Measurements from ENCODE around the gene CETP. TPM values are rescaled to one million over a fixed set of nuclear protein-coding genes. Genes with fewer than 3 reads are reported as not detected.
"Not testable (repeated sequence)": the region's sequence is repeated elsewhere in the genome, so short reads cannot be mapped to it uniquely, and the experiment has no call there.

The CETP gene
- total RNA-seq, 1 donor from 2014 or later: 3.0 TPM

DNA sequence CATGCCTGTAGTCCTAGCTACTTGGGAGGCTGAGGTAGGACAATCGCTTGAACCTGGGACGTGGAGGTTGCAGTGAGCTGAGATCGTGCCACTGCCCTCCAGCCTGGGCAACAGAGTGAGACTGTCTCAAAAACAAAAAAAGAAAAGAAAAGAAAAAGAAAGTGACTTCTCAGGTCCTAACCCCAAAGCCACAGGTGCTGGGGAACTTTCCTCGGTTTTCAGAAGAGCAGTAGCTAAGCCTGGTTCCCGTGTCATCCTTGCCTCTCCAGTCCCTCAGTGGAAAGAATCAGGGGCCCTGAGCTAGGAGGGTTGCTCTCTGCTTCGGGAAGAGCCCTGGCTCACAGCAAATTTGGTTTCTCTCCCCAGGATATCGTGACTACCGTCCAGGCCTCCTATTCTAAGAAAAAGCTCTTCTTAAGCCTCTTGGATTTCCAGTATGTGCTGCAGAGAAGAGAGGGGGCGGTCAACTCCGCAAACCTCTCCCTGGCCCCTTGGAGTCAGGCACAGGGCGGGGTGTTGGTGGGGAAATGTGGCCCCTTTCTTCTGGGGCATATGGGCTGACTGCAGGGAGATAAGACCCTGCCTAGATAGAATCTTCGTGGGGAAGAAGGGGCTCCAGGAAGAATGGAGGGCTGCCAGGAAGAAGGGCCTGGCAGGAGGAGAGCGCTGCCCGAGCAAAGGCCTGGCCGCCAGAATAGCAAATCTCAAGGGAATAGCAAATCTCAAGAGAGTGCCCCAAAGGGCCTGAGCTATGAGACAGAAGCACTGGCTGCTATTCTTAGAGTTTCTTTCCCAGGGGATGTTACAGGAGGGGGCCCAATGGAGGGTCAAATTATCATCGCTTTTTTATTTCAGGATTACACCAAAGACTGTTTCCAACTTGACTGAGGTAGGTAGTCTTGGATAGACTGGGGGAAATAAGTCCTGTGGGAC lies 19.3 kb downstream of the CETP start:
- DNase-seq (ENCODE audit: low read depth in 2 of 2): no peak

DNA sequence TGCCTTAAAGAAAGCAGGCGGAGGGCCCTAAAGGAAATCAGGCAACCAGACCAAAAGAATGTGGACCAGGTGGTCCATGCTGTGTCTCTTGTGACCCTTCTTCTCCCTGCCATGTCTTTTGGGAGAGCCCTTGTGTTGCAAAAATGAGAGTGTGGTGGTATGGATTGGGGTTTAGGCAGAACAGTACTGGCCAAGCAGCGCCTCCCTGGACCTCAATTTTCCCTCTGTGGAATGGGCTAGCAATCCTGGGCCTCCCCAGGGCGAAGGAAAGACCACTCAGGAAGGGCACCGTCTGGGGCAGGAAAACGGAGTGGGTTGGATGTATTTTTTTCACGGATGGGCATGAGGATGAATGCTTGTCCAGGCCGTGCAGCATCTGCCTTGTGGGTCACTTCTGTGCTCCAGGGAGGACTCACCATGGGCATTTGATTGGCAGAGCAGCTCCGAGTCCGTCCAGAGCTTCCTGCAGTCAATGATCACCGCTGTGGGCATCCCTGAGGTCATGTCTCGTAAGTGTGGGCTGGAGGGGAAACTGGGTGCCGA lies 20.1 kb downstream of the CETP start:
- no peak for DNase-seq (ENCODE audit: low read depth in 2 of 2)

DNA sequence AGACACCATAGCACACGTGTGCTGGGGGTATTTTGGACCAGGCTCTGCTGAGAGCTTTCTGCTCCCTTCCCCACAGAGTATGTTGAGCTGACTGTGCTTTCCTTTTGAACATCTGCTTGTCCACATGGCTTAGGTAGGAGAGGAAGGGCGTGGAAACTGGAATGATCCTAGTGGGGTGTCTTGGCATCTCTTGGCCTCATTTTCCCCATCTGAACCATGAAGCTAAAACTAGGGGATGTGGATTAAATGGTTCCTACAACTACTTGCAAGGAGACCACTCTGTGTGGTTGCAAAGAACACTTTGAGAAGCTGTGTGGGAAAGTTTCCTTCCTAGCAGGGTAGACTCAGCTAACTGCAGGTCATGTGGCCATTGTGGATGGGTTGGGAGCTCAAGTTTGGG lies 20.9 kb downstream of the CETP start:
- DNase-seq (ENCODE audit: low read depth in 2 of 2): no peak

DNA sequence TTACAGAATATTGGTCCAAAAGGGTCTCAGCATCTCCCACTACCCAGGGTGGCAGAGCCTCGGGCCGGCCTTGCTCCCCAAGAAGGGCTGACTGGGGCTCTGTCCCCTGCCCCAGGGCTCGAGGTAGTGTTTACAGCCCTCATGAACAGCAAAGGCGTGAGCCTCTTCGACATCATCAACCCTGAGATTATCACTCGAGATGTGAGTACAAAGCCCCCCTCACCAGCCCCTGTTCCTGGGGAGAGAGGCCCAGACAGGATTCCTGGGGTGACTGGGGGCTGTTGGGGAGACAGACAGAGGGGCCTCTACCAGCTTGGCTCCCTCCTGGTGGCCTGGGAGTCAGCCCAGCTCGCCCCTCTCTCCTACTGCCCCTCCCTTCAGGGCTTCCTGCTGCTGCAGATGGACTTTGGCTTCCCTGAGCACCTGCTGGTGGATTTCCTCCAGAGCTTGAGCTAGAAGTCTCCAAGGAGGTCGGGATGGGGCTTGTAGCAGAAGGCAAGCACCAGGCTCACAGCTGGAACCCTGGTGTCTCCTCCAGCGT lies 21.5 kb downstream of the CETP start:
- no peak for DNase-seq (ENCODE audit: low read depth in 2 of 2)

DNA sequence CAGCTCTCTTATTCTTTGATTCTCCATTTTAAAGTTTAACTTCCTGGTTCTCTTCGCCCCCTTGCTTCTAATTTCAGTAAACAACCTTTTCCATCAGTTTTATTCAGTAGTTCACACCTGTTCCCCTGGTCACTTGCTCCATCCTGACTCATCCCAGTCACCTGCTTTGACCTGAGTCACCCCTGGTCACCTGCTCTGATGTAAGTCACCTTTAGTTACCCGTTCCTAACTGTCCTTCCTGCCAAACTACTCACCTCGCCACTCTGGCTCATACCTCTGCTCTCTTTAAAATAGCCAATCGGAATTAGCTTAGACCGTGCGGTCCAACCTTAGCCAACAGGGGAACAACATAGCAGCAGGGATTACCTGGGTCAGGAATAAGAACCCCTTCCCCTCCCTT lies 22.9 kb downstream of the CETP start:
- DNase-seq (ENCODE audit: low read depth in 2 of 2): no peak

DNA sequence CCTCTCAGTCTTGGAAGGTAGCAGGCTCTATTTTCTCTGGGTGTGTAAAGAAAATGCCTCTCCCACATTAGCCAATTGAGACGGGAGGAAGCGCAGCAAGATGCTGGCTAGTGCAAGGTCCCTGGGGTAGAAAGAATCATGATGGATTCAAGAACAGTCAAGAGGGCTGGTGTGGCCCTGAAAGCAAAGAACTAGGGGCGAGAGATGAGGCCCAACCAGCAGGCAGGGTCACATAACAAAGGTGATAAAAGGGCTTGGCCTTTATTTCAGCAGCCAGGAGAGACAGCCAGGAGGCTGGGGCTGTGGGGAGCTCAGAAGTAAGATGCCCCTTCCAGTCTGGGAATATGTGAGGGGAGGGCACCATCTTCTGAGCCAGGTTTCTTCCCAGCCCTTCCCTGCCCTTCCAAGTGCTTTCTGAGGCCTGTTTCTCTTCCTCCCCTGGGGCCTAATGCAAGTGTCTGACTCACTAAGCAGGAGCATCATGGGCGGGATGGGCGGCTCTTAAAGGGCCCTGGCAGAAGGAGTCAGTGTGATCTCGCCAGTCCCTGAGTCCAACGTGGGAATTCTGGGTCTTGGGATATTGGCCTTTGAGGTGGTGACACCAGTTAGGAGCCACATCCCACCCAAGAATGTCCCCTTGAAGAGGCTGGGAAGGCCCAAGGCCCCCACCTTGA lies 23.7 kb downstream of the CETP start:
- peak in 1 of 2 donors; percentile 86 for DNase-seq (ENCODE audit: low read depth in 2 of 2)

DNA sequence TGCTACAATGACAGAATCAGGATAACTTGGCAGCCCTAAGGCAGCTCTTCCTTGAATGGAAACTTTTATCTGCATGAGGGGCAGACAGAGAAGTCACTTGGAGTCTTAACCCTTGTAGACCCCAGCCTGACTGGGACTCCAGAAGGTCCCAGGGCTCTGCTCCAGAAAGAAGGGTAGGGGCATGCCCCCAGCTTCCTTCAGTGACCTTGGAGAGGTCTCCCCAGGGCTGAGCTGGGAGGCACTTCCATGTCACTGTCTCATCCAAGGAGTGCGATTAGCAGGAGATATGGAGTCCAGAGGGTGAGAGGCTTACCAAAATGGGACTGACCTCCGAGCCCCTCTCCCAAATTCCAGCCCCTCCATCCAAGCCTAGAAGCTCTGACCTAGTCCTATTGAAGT lies 24.2 kb downstream of the CETP start:
- DNase-seq (ENCODE audit: low read depth in 2 of 2): no peak

DNA sequence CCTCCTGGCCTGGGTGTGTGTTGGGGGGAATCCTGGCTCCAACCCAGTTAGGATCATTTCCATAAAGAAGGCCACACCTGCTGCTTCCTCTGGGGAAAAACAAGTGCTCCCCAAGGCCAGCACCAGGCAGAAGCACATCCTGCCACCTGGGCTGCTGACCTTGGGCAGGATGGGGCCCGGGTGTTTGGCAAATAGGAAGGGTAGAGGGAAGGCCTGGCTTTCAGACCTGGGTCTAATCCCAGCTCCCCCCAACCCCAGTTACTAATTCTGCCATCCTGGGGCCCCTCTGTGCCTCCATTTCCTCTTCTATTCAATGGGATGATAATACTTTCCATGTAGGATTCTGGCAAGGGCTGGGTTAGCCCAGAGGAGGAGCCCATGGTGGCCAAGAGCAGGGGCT lies 24.6 kb downstream of the CETP start:
- DNase-seq (ENCODE audit: low read depth in 2 of 2): peak; percentile 15 to 33

DNA sequence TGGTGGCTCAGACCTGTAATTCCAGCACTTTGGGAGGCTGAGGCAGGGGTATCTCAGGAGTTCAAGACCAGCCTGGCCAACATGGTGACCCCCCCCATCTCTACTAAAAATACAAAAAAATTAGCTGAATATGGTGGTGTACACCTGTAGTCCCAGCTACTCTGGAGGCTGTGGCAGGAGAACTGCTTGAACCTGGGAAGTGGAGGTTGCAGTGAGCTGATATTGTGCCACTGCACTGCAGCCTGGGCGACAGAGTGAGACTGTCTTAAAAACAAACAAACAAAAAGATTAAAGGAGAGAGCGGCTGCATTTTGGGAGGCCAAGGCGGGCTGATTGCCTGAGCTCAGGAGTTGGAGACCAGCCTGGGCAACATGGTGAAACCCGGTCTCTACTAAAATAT lies 25.2 kb downstream of the CETP start:
- DNase-seq (ENCODE audit: low read depth in 2 of 2): not testable (repeated sequence)

DNA sequence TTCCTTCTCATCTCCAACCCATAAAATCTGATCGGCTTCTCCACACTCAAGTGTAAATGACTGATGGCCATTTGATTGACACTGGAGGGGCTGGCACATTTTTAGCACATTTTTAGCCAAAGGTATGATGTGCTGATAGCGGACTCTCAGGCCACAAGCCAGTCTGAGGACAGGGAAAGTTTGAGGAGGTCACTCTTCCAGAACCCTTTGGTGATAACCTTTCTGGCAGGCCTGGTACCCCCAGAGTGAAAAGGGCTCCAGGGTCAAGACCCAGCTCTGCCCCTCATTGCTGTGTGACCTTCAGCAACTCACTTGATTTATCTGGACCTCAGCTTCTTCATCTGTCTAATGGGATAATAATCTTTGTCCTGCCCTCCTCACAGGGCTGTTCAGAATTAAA lies 25.9 kb downstream of the CETP start:
- DNase-seq (ENCODE audit: low read depth in 2 of 2): no peak

DNA sequence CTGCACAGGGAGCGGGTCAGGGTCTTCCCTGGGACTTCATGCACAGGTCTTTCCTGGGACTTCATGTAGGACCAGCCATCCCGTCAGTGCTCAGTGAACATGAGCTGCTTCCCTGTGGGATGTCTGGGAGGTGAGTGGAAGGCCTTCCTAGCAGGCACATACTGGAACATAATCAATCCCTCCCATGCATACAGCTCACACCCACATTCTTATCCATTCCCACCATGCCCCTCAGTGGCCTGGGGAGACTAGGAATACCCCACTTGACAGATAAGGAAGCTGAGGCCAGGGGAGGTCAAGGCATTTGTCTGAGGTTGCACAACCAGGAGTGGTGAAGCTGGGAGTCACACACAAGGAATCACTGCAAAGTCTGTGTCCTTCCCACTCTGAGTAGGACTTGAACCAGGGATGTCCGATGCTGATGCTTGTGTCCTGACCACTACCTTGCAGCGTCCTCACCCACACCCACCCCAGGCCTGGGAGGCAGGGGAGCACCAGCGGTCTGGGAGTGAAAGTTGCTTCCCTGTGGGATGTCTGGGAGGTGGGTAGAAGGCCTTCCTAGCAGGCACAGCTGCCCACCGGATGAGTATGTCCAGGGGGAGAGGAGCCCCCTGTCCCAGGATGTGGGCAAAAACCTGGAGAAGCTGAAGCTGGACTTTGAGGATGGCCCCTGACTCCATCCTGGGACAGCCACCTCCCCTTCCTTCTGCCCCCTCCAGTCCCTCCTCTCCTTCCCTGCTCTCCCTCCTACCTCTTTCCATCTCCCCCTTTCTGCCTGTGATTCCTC lies 26.6 kb downstream of the CETP start:
- DNase-seq (ENCODE audit: low read depth in 2 of 2): peak in 1 of 2 donors; percentile 19

DNA sequence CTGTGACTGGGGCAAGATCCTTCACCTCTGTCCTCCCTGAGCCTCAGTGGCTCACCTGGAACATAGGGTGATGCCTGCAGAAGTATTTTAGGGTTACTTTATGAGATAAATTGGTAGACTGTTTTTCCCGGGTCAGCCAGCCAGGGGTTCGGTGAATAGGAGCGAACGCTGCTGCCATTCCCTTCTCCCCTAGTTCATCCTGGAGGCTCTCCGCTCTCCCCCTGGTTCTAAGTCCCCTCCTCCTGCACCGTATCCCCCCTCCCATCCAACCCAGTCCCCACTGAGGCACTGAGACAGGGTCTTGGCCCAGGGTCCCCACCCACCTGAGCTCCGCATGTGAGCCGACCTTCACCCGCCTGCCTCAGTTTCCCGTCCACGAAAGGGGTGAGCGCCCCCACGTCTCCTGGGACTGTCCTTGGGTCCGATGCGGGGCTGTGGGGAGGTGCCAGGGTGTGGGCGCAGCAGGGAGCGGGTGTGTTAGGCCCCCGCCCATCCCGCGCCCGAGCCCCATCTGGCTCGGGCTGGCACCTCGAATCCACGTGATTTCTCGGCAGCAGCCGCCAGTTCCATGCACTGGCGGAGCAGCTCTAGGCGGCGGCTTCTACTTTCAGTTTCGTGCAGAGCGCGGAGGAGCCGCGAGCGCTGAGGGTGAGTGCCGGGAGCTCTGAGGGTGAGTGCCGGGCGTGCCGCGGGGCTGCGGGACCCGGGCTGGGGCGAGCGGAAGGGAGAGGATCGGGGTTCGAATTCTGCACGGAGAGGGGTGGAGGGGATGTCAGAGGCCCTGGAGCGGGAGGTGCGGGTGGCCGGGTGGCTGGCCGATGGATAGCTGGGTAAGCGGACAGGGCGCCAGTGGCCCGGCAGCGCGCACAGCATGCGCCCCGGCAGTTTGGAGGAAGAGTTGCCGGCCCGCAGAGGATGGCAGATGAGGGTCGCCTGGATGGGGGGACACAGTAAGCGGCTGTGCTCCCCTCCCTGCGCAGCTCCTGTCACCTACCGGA lies 27.5 kb downstream of the CETP start, which contains the start of gene NLRC5:
Gene NLRC5, plus strand, starts transcription at position 610 of the 998 bp plus-strand sequence. CDS start 31,156 bp downstream, outside the sequence.
- DNase-seq (ENCODE audit: low read depth in 2 of 2): peak; percentile 87 to 89

DNA sequence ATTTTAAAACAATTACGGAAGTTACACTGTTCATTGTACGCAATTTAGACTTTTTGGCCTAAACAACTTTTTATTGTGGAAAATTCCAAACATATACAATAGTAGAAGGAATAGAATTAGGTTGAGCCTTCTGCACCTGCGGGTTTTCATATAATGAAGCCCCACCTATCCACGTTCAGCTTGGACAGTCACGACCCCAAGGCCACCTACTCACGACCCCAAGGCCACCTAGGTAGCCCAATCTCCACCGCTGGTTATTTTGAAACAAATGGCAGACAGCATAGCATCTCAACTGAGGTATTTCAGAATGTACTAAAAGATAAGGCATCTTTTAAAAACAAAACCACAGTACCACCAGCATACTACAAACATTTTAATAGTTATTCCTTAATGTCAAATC lies 28.2 kb downstream of the CETP start:
- DNase-seq (ENCODE audit: low read depth in 2 of 2): no peak

DNA sequence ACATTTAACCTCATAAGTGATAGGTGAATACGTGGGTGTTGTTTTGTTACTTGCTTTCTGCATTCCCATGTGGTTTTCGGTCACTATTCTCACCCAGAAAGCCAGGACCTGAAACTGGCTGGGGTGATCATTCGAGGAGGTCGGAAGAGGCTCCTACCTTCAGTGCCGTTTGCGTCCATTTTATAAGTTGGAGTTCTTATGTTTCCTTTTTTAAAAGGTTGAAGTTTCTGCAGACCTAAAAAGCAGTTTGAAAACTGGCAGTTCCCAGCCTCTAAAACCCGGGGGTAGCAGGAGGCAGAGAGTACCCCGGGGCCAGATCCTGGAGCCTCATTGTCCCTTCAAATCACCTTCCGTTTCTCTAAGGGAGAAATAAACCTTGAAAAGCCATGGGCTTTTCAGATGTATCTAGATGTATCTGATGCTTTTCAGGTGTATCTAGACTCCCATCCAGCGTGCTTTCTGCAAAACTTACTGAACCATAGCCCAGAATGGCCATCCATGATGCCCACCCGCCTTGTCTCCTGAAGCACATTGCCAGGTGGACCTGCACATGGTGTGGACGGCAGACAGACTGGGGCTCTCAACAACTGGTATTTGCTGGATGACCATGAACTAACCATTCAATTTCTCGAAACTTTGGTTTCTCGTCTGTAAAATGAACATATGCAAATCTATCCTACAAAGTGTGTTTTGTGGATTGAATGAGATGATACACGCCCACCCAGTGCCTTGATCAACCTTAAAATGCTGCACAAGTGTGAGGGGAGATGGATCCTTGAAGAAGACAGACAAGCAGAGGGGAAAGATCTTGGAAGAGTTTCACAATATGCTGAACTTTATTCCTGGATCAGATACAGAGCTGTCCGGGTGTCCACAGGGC lies 28.9 kb downstream of the CETP start:
- DNase-seq (ENCODE audit: low read depth in 2 of 2): no peak

DNA sequence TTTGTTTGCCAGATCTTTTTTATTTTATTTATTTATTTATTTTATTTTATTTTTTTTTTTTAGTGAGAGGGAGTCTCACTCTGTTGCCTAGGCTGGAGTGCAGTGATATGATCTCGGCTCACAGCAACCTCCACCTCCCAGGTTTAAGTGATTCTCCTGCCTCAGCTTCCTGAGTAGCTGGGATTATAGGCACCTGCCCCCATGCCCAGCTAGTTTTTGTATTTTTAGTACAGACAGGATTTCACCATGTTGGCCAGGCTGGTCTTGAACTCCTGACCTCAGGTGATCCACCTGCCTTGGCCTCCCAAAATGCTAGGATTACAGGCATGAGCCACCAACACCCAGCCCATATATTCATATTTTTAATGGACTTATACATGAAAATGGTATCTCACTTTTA lies 30.7 kb downstream of the CETP start:
- DNase-seq (ENCODE audit: low read depth in 2 of 2): not testable (repeated sequence)

DNA sequence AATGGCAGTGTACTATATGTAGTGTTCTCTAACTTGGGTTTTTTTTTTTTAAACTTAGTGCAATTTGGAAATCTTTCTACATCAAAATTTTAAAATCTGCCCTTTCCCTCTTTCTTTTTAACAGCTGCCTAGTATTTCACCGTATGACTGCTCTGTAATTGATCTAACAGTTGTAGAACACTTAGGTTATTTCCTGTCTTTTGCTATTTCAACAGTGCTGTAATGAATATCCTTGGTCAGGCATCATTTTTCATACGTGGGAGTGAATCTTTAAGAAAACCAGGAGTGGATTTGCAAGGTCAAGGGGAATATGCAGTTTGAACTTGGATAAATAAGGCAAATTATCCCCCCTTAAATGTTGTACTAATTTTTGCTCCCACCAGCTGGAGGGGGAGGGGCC lies 31.5 kb downstream of the CETP start:
- no peak for DNase-seq (ENCODE audit: low read depth in 2 of 2)

DNA sequence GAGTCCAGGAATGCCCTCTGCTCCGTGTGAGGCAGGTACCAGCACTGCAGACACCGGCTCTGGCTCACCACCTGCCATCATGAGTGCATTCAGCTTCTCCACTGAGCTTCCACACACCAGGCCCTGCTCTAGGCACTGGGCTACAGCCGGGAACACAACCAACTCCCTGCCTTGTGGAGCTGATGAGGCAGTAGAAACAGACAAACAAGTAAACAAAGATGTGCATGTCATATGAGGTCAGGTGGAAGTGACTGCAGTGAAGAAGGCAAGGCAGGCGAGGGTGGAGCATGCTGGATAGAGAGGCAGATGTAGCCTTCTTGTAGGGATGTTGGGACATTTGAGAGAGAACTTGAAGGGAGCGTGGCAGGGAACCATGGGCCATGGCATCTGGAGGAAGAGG lies 32.6 kb downstream of the CETP start:
- DNase-seq (ENCODE audit: low read depth in 2 of 2): no peak

DNA sequence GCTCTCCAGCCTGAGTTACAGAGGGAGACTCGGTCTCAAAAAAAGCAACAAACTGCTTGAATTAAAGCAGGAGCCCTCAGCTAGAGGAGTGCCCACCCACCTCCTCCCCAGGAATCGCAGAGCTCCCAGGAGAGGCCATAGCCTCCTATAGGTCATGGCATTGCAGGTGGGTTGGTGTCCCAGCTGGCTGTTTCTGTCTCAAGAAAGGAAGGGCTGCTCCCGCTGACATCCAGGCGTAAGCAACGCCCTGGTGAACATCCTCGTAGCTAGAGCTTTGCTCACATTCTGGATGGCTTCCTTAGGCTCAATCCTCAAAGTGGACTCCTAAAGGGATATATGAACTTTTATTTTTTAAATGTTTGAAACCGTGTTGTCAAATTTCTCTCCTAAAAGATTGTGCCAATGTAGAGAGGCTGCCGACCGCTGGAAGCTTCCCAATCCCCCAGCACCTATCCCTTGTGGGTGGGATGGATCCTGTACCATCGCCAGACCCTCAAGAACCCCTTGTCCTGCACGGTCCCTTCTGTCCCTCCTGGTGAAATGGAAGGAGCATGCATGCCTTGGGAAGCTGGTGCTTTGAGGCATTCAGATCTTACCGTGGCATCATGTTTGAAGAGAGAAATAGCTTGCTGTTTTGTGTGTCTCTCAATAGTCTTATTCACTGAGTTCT lies 33.5 kb downstream of the CETP start:
- no peak for DNase-seq (ENCODE audit: low read depth in 2 of 2)

DNA sequence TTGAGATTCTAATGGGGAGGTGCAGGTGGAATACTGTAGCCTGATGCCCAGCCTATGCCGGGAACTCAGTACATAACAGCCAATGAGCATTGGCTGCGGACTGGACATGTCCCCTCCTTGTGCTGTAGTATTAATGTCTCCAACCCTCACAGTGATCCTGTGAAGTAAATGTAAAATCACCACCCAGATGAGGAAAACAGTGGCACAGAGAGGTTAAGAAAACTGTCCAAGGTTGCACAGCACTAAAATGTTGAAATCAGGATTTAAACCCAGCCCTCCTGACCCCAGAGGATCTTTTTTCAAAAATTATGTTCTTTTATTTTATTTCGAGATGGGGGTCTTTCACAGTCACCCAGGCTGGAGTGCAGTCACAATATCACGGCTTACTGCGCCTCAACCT lies 35.5 kb downstream of the CETP start:
- DNase-seq (ENCODE audit: low read depth in 2 of 2): no peak

All from lung microvascular endothelial cell (primary cell).